ENCODE results near the gene TMEM259. TPM values are rescaled to one million over a fixed set of nuclear protein-coding genes. Genes with fewer than 3 reads are reported as not detected.

TMEM259 gene
- total and polyA plus RNA-seq, 2 of the 8 experiments (the other 6 are each of a cell fraction or from before 2014, with no cell fraction given), result 140 to 243 TPM

GRCh38 chr19:1061987-1062386 is 41.1 kb upstream of the TMEM259 start:
- no peak overlapping the region for H2BK15ac ChIP-seq (ENCODE audit: low read length)
- H4K20me1 ChIP-seq (replicated peaks in 1 of 2; ENCODE audit: control insufficient read depth in 1 of 2, insufficient read depth in 2 of 2, low read length in 2 of 2), result peaks cover 0 to 7% of the 10 kb centered on the region in 2 experiments
- peaks cover 0 to 23% (median 6%) of the 10 kb centered on the region in 4 experiments; a peak in 4 of 8 replicates for H3K36me3 ChIP-seq (ENCODE audit: control insufficient read depth in 2 of 4, insufficient read depth in 4 of 4, low read length in 3 of 4)
- H2BK20ac ChIP-seq (ENCODE audit: low read length), result 0 out of 2 replicates have a peak overlapping the region, but pooled peaks have one; percentile 9
- FAIRE-seq (no peak), DNase-seq (ENCODE audit: low read depth in 1 of 2, low spot score in 2 of 2) (no peak)
- H2BK12ac ChIP-seq (ENCODE audit: low read depth, low read length), result no peak overlapping the region
- peaks cover 8% of the 10 kb centered on the region; the same call in 1 of the 2 replicates for H3K23me2 ChIP-seq (ENCODE audit: low read depth, low read length)
- H3K79me1 ChIP-seq (ENCODE audit: low read depth, low read length), result no peaks in the 10 kb centered on the region
- H3K56ac ChIP-seq (replicated peaks; ENCODE audit: insufficient read length, low read depth, low read length), result no peak overlapping the region
- H2AFZ ChIP-seq (ENCODE audit: low read length), result no peak overlapping the region
- H3K27ac ChIP-seq (ENCODE audit: low read depth, low read length), result no peak overlapping the region
- H3K4me3 ChIP-seq (ENCODE audit: extremely low read depth in 1 of 4, insufficient read depth in 2 of 4, low read depth in 3 of 4, low read length in 4 of 4), result no peak overlapping the region
- H2AK5ac ChIP-seq (ENCODE audit: low read depth, low read length), result no peak overlapping the region
- ChIA-PET POLR2A (ENCODE audit: partially characterized antibody) (interaction anchor here (1.2 to 6.9 kb wide), 5 partner anchors 11 to 33 kb away, joined by 4 to 97 read pairs (median 6); partner anchors contain the start of gene CNN2), CTCF (ENCODE audit: partially characterized antibody) (interaction anchor here (0.6 to 1.5 kb wide), 3 partner anchors 23 to 883 kb away, joined by 3 to 4 read pairs (median 3); partner anchors contain the start of gene ABCA7)
- H2BK5ac ChIP-seq (ENCODE audit: low read depth, low read length), result peak overlapping the region; percentile 8
- H3K18ac ChIP-seq (ENCODE audit: extremely low read depth, low read length), result no peak overlapping the region
- H3K9ac ChIP-seq (replicated peaks in 1 of 4; ENCODE audit: extremely low read depth in 1 of 4, low read depth in 3 of 4, low read length in 3 of 4), result no peak overlapping the region
- H3K4me2 ChIP-seq (ENCODE audit: insufficient read depth in 1 of 2, low read depth in 2 of 2, low read length in 2 of 2), result no peak overlapping the region
- H4K5ac ChIP-seq (ENCODE audit: insufficient read length, low read depth, low read length), result no peak overlapping the region
- peaks cover 0 to 21% (median 14%) of the 10 kb centered on the region in 4 experiments; a peak in 4 of 7 replicates for H3K27me3 ChIP-seq (replicated peaks in 1 of 4; ENCODE audit: control insufficient read depth in 3 of 4, extremely low read depth in 1 of 4, insufficient read depth in 3 of 4, low read length in 3 of 4)
- no peak overlapping the region for H3K23ac ChIP-seq (ENCODE audit: insufficient read length)
- no peak overlapping the region for H4K91ac ChIP-seq (replicated peaks; ENCODE audit: insufficient read length, low read length)
- no peak overlapping the region for H3K4ac ChIP-seq (replicated peaks; ENCODE audit: insufficient read length, low read depth, low read length)
- H3K4me1 ChIP-seq (replicated peaks in 1 of 4; ENCODE audit: control insufficient read depth in 3 of 4, insufficient read depth in 4 of 4, low read length in 3 of 4), result peaks cover 0 to 27% (median 15%) of the 10 kb centered on the region in 4 experiments; a peak in 6 of 7 replicates
- no peaks in the 10 kb centered on the region for H3K79me2 ChIP-seq (ENCODE audit: control insufficient read depth in 1 of 2, insufficient read depth in 2 of 2, low read length in 2 of 2)
- no peak overlapping the region for H4K8ac ChIP-seq (ENCODE audit: extremely low read depth, insufficient read depth, low read length)
- no peak overlapping the region for H2BK120ac ChIP-seq (replicated peaks; ENCODE audit: low read depth, low read length)
- TF ChIP-seq RFX5 (IDR thresholded peaks at IDR 0.05; ENCODE audit: borderline replicate concordance, low read depth, low read length) (no peak), POLR2AphosphoS5 (IDR thresholded peaks at IDR 0.05; ENCODE audit: low read depth, low read length) (no peak), MAFK (IDR thresholded peaks at IDR 0.05; ENCODE audit: low read depth, low read length) (no peak)
- no peak overlapping the region for H3K14ac ChIP-seq (ENCODE audit: insufficient read length)
- 97% methylated on average over 14 of the region's 20 CpGs; no CpG with 5 or more reads in 1 of the 2 experiments for WGBS, 2 experiments (ENCODE audit: extremely low coverage in 1 of 2, insufficient coverage in 1 of 2, insufficient read length in 1 of 2, insufficient replicate concordance in 2 of 2, low coverage in 1 of 2, low lambda C conversion rate in 2 of 2, missing lambda C conversion rate in 1 of 2)
- peaks cover 24 to 41% of the 10 kb centered on the region in 2 experiments for H3K9me3 ChIP-seq (ENCODE audit: insufficient read depth in 2 of 2, low read depth in 1 of 2, low read length in 1 of 2)

All from H1 (cell line).